ENCODE measurements around the gene FBXW10.
"Not testable (repeated sequence)": the region's sequence is repeated elsewhere in the genome, so short reads cannot be mapped to it uniquely, and the experiment has no call there.

Gene FBXW10

GRCh38 chr17:18732438-18732837, 11.4 kb upstream of the FBXW10 start:
- H3K79me2 ChIP-seq (ENCODE audit: insufficient read depth, low read length); H3K4me3 ChIP-seq (ENCODE audit: low read depth, low read length, poor library complexity, severe bottlenecking); H4K20me1 ChIP-seq (ENCODE audit: insufficient read depth, low read length); H3K4me1 ChIP-seq (ENCODE audit: insufficient read depth, low read length, severe bottlenecking); H3K27me3 ChIP-seq (ENCODE audit: insufficient read depth, low read length); H2AFZ ChIP-seq (ENCODE audit: low read length); H3K9me3 ChIP-seq (ENCODE audit: low read length); H3K9ac ChIP-seq (ENCODE audit: low read length); H3K9me2 ChIP-seq (ENCODE audit: low read depth, low read length); H3K36me3 ChIP-seq (ENCODE audit: insufficient read depth, low read length); H3F3A ChIP-seq (ENCODE audit: insufficient read depth, low read length); H3K4me2 ChIP-seq (ENCODE audit: low read length); H3K27ac ChIP-seq (ENCODE audit: low read depth, low read length, poor library complexity, severe bottlenecking): not testable (repeated sequence)

GRCh38 chr17:18733350-18733749, 10.5 kb upstream of the FBXW10 start:
- H3K27ac ChIP-seq (ENCODE audit: low read depth, low read length, poor library complexity, severe bottlenecking); H4K20me1 ChIP-seq (ENCODE audit: insufficient read depth, low read length); H3K9ac ChIP-seq (ENCODE audit: low read length); H3F3A ChIP-seq (ENCODE audit: insufficient read depth, low read length); H3K4me1 ChIP-seq (ENCODE audit: insufficient read depth, low read length, severe bottlenecking); H3K79me2 ChIP-seq (ENCODE audit: insufficient read depth, low read length); H3K9me2 ChIP-seq (ENCODE audit: low read depth, low read length); H3K27me3 ChIP-seq (ENCODE audit: insufficient read depth, low read length); H3K4me2 ChIP-seq (ENCODE audit: low read length); H2AFZ ChIP-seq (ENCODE audit: low read length); H3K9me3 ChIP-seq (ENCODE audit: low read length); H3K36me3 ChIP-seq (ENCODE audit: insufficient read depth, low read length); H3K4me3 ChIP-seq (ENCODE audit: low read depth, low read length, poor library complexity, severe bottlenecking): not testable (repeated sequence)

GRCh38 chr17:18739616-18740391, 4.0 kb upstream of the FBXW10 start:
- not testable (repeated sequence) for H3K9ac ChIP-seq (ENCODE audit: low read length); H3K36me3 ChIP-seq (ENCODE audit: insufficient read depth, low read length); H2AFZ ChIP-seq (ENCODE audit: low read length); H3K79me2 ChIP-seq (ENCODE audit: insufficient read depth, low read length); H3K4me3 ChIP-seq (ENCODE audit: low read depth, low read length, poor library complexity, severe bottlenecking); H3F3A ChIP-seq (ENCODE audit: insufficient read depth, low read length); H3K9me2 ChIP-seq (ENCODE audit: low read depth, low read length); H3K9me3 ChIP-seq (ENCODE audit: low read length); H3K27ac ChIP-seq (ENCODE audit: low read depth, low read length, poor library complexity, severe bottlenecking); H4K20me1 ChIP-seq (ENCODE audit: insufficient read depth, low read length); H3K4me2 ChIP-seq (ENCODE audit: low read length); H3K4me1 ChIP-seq (ENCODE audit: insufficient read depth, low read length, severe bottlenecking); H3K27me3 ChIP-seq (ENCODE audit: insufficient read depth, low read length)

- not testable (repeated sequence) for H3K36me3 ChIP-seq (ENCODE audit: insufficient read depth, low read length); H3K4me2 ChIP-seq (ENCODE audit: low read length); H3K9ac ChIP-seq (ENCODE audit: low read length); H3F3A ChIP-seq (ENCODE audit: insufficient read depth, low read length); H3K79me2 ChIP-seq (ENCODE audit: insufficient read depth, low read length); H3K27me3 ChIP-seq (ENCODE audit: insufficient read depth, low read length); H3K4me3 ChIP-seq (ENCODE audit: low read depth, low read length, poor library complexity, severe bottlenecking); H4K20me1 ChIP-seq (ENCODE audit: insufficient read depth, low read length); H3K27ac ChIP-seq (ENCODE audit: low read depth, low read length, poor library complexity, severe bottlenecking); H3K9me2 ChIP-seq (ENCODE audit: low read depth, low read length); H3K4me1 ChIP-seq (ENCODE audit: insufficient read depth, low read length, severe bottlenecking); H2AFZ ChIP-seq (ENCODE audit: low read length); H3K9me3 ChIP-seq (ENCODE audit: low read length)
Observed at GRCh38 chr17:18741228-18741627, 2.6 kb upstream of the FBXW10 start.

- H3K79me2 ChIP-seq (ENCODE audit: insufficient read depth, low read length); H3K9ac ChIP-seq (ENCODE audit: low read length); H3K36me3 ChIP-seq (ENCODE audit: insufficient read depth, low read length): not testable (repeated sequence)
Observed at GRCh38 chr17:18744726-18745125, 872 bp downstream of the FBXW10 start.

GRCh38 chr17:18746551-18746950, 2.7 kb downstream of the FBXW10 start:
- H3K9ac ChIP-seq (ENCODE audit: low read length); H4K20me1 ChIP-seq (ENCODE audit: insufficient read depth, low read length); H3K4me1 ChIP-seq (ENCODE audit: insufficient read depth, low read length, severe bottlenecking); H3K4me2 ChIP-seq (ENCODE audit: low read length); H3K79me2 ChIP-seq (ENCODE audit: insufficient read depth, low read length); H2AFZ ChIP-seq (ENCODE audit: low read length); H3K4me3 ChIP-seq (ENCODE audit: low read depth, low read length, poor library complexity, severe bottlenecking); H3F3A ChIP-seq (ENCODE audit: insufficient read depth, low read length); H3K27me3 ChIP-seq (ENCODE audit: insufficient read depth, low read length); H3K27ac ChIP-seq (ENCODE audit: low read depth, low read length, poor library complexity, severe bottlenecking); H3K36me3 ChIP-seq (ENCODE audit: insufficient read depth, low read length); H3K9me2 ChIP-seq (ENCODE audit: low read depth, low read length); H3K9me3 ChIP-seq (ENCODE audit: low read length): not testable (repeated sequence)

More at GRCh38 chr17:18744726-18745125, 872 bp downstream of the FBXW10 start:
- H3K4me2 ChIP-seq (ENCODE audit: low read length); H3K9me2 ChIP-seq (ENCODE audit: low read depth, low read length); H3F3A ChIP-seq (ENCODE audit: insufficient read depth, low read length); H3K9me3 ChIP-seq (ENCODE audit: low read length); H3K27ac ChIP-seq (ENCODE audit: low read depth, low read length, poor library complexity, severe bottlenecking); H4K20me1 ChIP-seq (ENCODE audit: insufficient read depth, low read length); H3K4me1 ChIP-seq (ENCODE audit: insufficient read depth, low read length, severe bottlenecking); H2AFZ ChIP-seq (ENCODE audit: low read length); H3K4me3 ChIP-seq (ENCODE audit: low read depth, low read length, poor library complexity, severe bottlenecking); H3K27me3 ChIP-seq (ENCODE audit: insufficient read depth, low read length): not testable (repeated sequence)

GRCh38 chr17:18747501-18747900, 3.6 kb downstream of the FBXW10 start:
- not testable (repeated sequence) for H3K27ac ChIP-seq (ENCODE audit: low read depth, low read length, poor library complexity, severe bottlenecking); H4K20me1 ChIP-seq (ENCODE audit: insufficient read depth, low read length); H3K27me3 ChIP-seq (ENCODE audit: insufficient read depth, low read length); H3K4me1 ChIP-seq (ENCODE audit: insufficient read depth, low read length, severe bottlenecking); H3K4me3 ChIP-seq (ENCODE audit: low read depth, low read length, poor library complexity, severe bottlenecking); H3K36me3 ChIP-seq (ENCODE audit: insufficient read depth, low read length); H2AFZ ChIP-seq (ENCODE audit: low read length); H3K79me2 ChIP-seq (ENCODE audit: insufficient read depth, low read length); H3F3A ChIP-seq (ENCODE audit: insufficient read depth, low read length); H3K4me2 ChIP-seq (ENCODE audit: low read length); H3K9ac ChIP-seq (ENCODE audit: low read length); H3K9me2 ChIP-seq (ENCODE audit: low read depth, low read length); H3K9me3 ChIP-seq (ENCODE audit: low read length)

GRCh38 chr17:18750242-18750641, 6.4 kb downstream of the FBXW10 start:
- H3K79me2 ChIP-seq (ENCODE audit: insufficient read depth, low read length); H3K27ac ChIP-seq (ENCODE audit: low read depth, low read length, poor library complexity, severe bottlenecking); H3K9me3 ChIP-seq (ENCODE audit: low read length); H3K4me1 ChIP-seq (ENCODE audit: insufficient read depth, low read length, severe bottlenecking); H4K20me1 ChIP-seq (ENCODE audit: insufficient read depth, low read length); H2AFZ ChIP-seq (ENCODE audit: low read length); H3K4me2 ChIP-seq (ENCODE audit: low read length); H3K27me3 ChIP-seq (ENCODE audit: insufficient read depth, low read length); H3K9me2 ChIP-seq (ENCODE audit: low read depth, low read length); H3K36me3 ChIP-seq (ENCODE audit: insufficient read depth, low read length); H3K9ac ChIP-seq (ENCODE audit: low read length); H3F3A ChIP-seq (ENCODE audit: insufficient read depth, low read length); H3K4me3 ChIP-seq (ENCODE audit: low read depth, low read length, poor library complexity, severe bottlenecking): not testable (repeated sequence)
